Renal cortical epithelial cell (primary cell): ENCODE results near the gene RAX. TPM values are rescaled to one million over a fixed set of nuclear protein-coding genes. Genes with fewer than 3 reads are reported as not detected.

Source experiments
- total RNA-seq: library from RNA; depleted of rRNA; stranded (reverse); fragments of >200 nt; gene quantifications from 2 replicates; pipeline ENCODE4 v1.2.3, GENCODE V29; 2014

Gene RAX
- total RNA-seq, 1 donor from 2014 or later = not detected

Other genes starting within 250 kb of the RAX start
- 20.9 and 36.5 TPM in 2 replicates for gene SEC11C, start 133.6 kb downstream of the RAX start, total RNA-seq
- gene GRP, start 53.3 kb downstream of the RAX start, total RNA-seq = not detected in 2 replicates
- gene CPLX4, start 45.2 kb upstream of the RAX start, total RNA-seq = not detected in 2 replicates
- gene LMAN1, start 85.8 kb upstream of the RAX start, total RNA-seq = 131 and 208 TPM in 2 replicates